Peyer's patch (tissue), 4 donors: ENCODE results near the gene SLC12A8. TPM values are rescaled to one million over a fixed set of nuclear protein-coding genes. Genes with fewer than 3 reads are reported as not detected.

Source experiments
- DNase-seq, 3 donors: peaks; one replicate each; pipeline ENCODE4 v3.0.0-alpha.2; 2017 to 2019
- H3K27ac ChIP-seq, 4 donors: fragments of 200-600 bp; sonication (generic); one replicate each; pipeline ENCODE4 v1.5.1; 2016 to 2019
- H3K27me3 ChIP-seq, 2 donors: fragments of 200-600 bp; sonication (generic); one replicate each; pipeline ENCODE4 v1.5.1; 2019
- H3K36me3 ChIP-seq, 3 donors: fragments of 200-600 bp; sonication (generic); one replicate each; pipeline ENCODE4 v1.5.1; 2016 to 2019
- H3K4me1 ChIP-seq, 4 donors: fragments of 200-600 bp; sonication (generic); one replicate each; pipeline ENCODE4 v1.5.1; 2016 to 2019
- H3K4me3 ChIP-seq, 4 donors: fragments of 200-600 bp; sonication (generic); 1 replicate in 3 of 4; 2 replicates in 1 of 4; pipeline ENCODE4 v1.5.1; 2016 to 2019; ENCODE audit warnings: mild to moderate bottlenecking in 1 of 4
- H3K9me3 ChIP-seq, 4 donors: fragments of 200-600 bp; sonication (generic); one replicate each; pipeline ENCODE4 v1.5.1; 2016 to 2019; ENCODE audit warnings: mild to moderate bottlenecking in 1 of 4
- CTCF ChIP-seq, 6 experiments: fragments of 450-650 bp in 4 of 6; fragments of 200-600 bp in 2 of 6; sonication (generic) in 1 of 6; IDR thresholded peaks; one replicate each; pipeline ENCODE4 v1.5.1; 2017 to 2019; ENCODE audit warnings: antibody characterized with exemption in 6 of 6, mild to moderate bottlenecking in 3 of 6, moderate library complexity in 1 of 6
- POLR2A ChIP-seq, 2 donors: fragments of 450-650 bp; IDR thresholded peaks; one replicate each; pipeline ENCODE4 v1.5.1; 2017; ENCODE audit warnings: antibody characterized with exemption in 2 of 2, mild to moderate bottlenecking in 2 of 2, moderate library complexity in 2 of 2
- total RNA-seq, 4 donors: library from RNA; depleted of rRNA; stranded (reverse); fragments of >200 nt; gene quantifications; one replicate each; pipeline ENCODE4 v1.1.0, GENCODE V29; 2016

The SLC12A8 gene
- total RNA-seq, 4 donors from 2014 or later, result 24.2 to 31.4 (median 26.3) TPM

DNA sequence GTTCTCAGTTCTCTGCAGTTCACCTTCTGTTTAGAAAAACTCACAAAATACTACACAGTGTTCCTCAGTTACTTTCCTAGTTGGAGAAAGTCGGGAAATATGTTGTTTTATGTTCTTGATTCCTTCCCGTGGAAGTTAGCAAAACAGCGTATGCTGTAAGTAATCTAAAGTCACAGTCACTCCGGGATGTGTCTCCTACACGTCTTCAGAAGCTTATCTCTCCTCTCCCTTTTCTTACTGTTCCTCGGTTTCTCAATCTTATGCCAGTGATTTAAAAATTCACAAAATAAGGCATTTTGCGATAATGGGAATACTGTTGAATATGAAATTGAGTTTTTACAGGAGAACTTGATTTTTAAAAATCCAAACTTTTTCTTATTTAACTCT is 158.5 kb downstream of the SLC12A8 start:
- H3K4me3 ChIP-seq, result peak overlapping the region; percentile 61 to 84 (median 71)
- peaks cover 0 to 33% (median 10%) of the 10 kb centered on the region in 4 donors for H3K4me1 ChIP-seq
- TF ChIP-seq CTCF (IDR thresholded peaks at IDR 0.05), result no peak
- no peak for TF ChIP-seq POLR2A (IDR thresholded peaks at IDR 0.05)
- no peaks in the 10 kb centered on the region for H3K27me3 ChIP-seq
- no peak for DNase-seq
- no peaks in the 10 kb centered on the region for H3K36me3 ChIP-seq
- H3K9me3 ChIP-seq, result no peaks in the 10 kb centered on the region
- H3K27ac ChIP-seq, result peak overlapping the region; percentile 60 to 93 (median 82)

- peak overlapping the region in 1 of 4 donors; percentile 84 for H3K4me3 ChIP-seq
- no peaks in the 10 kb centered on the region for H3K36me3 ChIP-seq
- H3K27ac ChIP-seq, result peak overlapping the region; percentile 60 to 93 (median 80)
- peaks cover 0 to 38% (median 10%) of the 10 kb centered on the region in 4 donors for H3K4me1 ChIP-seq
- TF ChIP-seq CTCF (IDR thresholded peaks at IDR 0.05) (no peak), POLR2A (IDR thresholded peaks at IDR 0.05) (no peak)
- H3K9me3 ChIP-seq, result no peaks in the 10 kb centered on the region
- no peaks in the 10 kb centered on the region for H3K27me3 ChIP-seq
- DNase-seq, result no peak
Observed at GRCh38 chr3:125053304-125053699, 159.2 kb downstream of the SLC12A8 start.

- Histone ChIP-seq H3K9me3 (no peaks in the 10 kb centered on the region), H3K27ac (peak overlapping the region; percentile 60 to 93 (median 80)), H3K36me3 (no peaks in the 10 kb centered on the region), H3K4me1 (peaks cover 0 to 38% (median 10%) of the 10 kb centered on the region in 4 donors), H3K27me3 (no peaks in the 10 kb centered on the region), H3K4me3 (peak overlapping the region in 2 of 4 donors; percentile 12 to 30)
- TF ChIP-seq POLR2A (IDR thresholded peaks at IDR 0.05) (no peak), CTCF (IDR thresholded peaks at IDR 0.05) (no peak)
- DNase-seq, result peak in 1 of 3 donors; percentile 45
Observed at GRCh38 chr3:125052624-125053303, 159.8 kb downstream of the SLC12A8 start.

DNA sequence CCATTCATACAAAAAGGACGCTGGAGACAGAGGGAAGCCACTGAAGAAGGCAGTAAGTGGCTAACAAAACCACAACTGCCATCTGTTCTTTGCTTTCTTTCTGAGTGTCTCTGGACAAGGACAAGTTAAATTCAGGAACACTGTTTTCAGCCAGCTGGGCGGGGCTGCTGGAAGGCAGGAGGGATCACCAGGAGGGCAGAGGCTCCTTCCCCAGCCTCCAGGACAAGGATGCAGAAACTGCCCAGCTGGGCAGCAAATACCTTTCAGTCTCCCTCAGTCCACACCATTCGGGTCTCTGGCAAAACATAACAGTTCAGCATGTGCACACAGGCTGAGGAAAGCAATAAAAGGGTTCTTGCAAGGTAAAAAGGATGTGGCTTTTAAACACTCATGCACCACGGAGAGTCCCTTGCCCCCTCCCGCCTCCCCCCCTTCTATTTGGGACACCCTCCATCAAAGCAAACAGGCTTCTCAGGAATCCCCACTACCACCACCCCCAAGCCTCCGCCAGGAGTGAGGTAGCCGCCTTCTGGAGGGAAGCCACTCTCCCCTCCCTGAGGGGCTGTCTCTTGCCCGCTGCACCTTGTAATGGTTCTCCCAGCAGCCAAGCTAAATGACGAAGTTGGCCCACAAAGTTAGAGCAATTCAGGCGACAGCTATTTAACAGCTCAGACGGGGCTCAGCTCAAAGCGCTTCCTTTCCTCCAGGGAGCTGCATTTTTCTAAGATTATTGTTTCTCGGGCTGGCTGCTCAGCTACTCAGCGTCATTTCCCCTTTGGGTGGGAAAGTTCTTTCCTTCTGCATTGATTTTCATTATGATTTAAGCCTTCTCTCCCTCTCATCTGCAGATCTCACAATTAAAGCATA is 160.6 kb downstream of the SLC12A8 start:
- TF ChIP-seq CTCF (IDR thresholded peaks at IDR 0.05) (no peak), POLR2A (IDR thresholded peaks at IDR 0.05) (no peak)
- H3K4me3 ChIP-seq, result peak overlapping the region; percentile 3 to 30 (median 8)
- DNase-seq, result peak; percentile 52 to 64 (median 57)
- peaks cover 0 to 38% (median 10%) of the 10 kb centered on the region in 4 donors for H3K4me1 ChIP-seq
- no peaks in the 10 kb centered on the region for H3K36me3 ChIP-seq
- H3K9me3 ChIP-seq, result no peaks in the 10 kb centered on the region
- peak overlapping the region; percentile 60 to 93 (median 80) for H3K27ac ChIP-seq
- H3K27me3 ChIP-seq, result no peaks in the 10 kb centered on the region

GRCh38 chr3:125051205-125051604 is 161.3 kb downstream of the SLC12A8 start:
- Histone ChIP-seq H3K36me3 (no peaks in the 10 kb centered on the region), H3K4me3 (no peak overlapping the region), H3K4me1 (peaks cover 0 to 33% (median 7%) of the 10 kb centered on the region in 4 donors), H3K27me3 (no peaks in the 10 kb centered on the region), H3K9me3 (no peaks in the 10 kb centered on the region), H3K27ac (peak overlapping the region; percentile 60 to 93 (median 80))
- TF ChIP-seq POLR2A (IDR thresholded peaks at IDR 0.05) (no peak), CTCF (IDR thresholded peaks at IDR 0.05) (no peak)
- DNase-seq, result no peak
